IMR-90 (cell line): Measurements from ENCODE around the gene CIBAR2. TPM values are rescaled to one million over a fixed set of nuclear protein-coding genes. Genes with fewer than 3 reads are reported as not detected.

Experiments used
- ATAC-seq: fragments of 200-7000 bp; cut with Tn5 transposase; 2 replicates; pipeline ENCODE4 v1.9.1; 2020; ENCODE audit warnings: low read depth, mild to moderate bottlenecking, moderate library complexity
- BruUV-seq: library from RNA; stranded (reverse); fragments of 400-500 nt; replicated peaks from 2 replicates; lab custom pipeline; 2021; lab: Mats Ljungman, UMichigan
- CTCF ChIA-PET: fragments of 300-600 bp; formaldehyde crosslinking; extraction: SDS; loops from one replicate; lab custom pipeline; 2021; ENCODE audit warnings: antibody characterized with exemption; lab: Yijun Ruan, JAX
- POLR2A ChIA-PET: fragments of 300-600 bp; sonication (Branson Sonifier 250); formaldehyde crosslinking; loops from one replicate; lab custom pipeline; 2022; ENCODE audit warnings: antibody characterized with exemption; ENCODE audit not compliant: unreplicated experiment; lab: Charles Lee
- DNase-seq: peaks from one replicate; pipeline ENCODE4 v3.0.0; 2013
- H2AFZ ChIP-seq: replicated peaks from 2 replicates; pipeline ENCODE3; 2013; ENCODE audit warnings: low read length, mild to moderate bottlenecking; ENCODE audit not compliant: poor library complexity
- H2AK5ac ChIP-seq: 2 replicates; pipeline ENCODE4 v1.6.1; 2013; ENCODE audit warnings: low read depth, low read length, inconsistent platforms
- H2AK9ac ChIP-seq: replicated peaks from 2 replicates; pipeline ENCODE3; 2013; ENCODE audit warnings: mild to moderate bottlenecking, low read depth, low read length, moderate library complexity; ENCODE audit not compliant: poor library complexity
- H2BK120ac ChIP-seq: 2 replicates; pipeline ENCODE4 v1.6.1; 2013; ENCODE audit warnings: low read depth, low read length, inconsistent platforms
- H2BK15ac ChIP-seq: 3 replicates; pipeline ENCODE4 v1.6.1; 2013; ENCODE audit warnings: low read depth, low read length, inconsistent platforms
- H2BK20ac ChIP-seq: 2 replicates; pipeline ENCODE4 v1.6.1; 2013; ENCODE audit warnings: low read depth, mild to moderate bottlenecking, inconsistent platforms, low read length, moderate library complexity
- H2BK5ac ChIP-seq: 2 replicates; pipeline ENCODE4 v1.6.1; 2013; ENCODE audit warnings: mild to moderate bottlenecking, low read depth, low read length, inconsistent platforms; ENCODE audit not compliant: poor library complexity, severe bottlenecking
- H3K14ac ChIP-seq: replicated peaks from 2 replicates; pipeline ENCODE4 v1.6.1; 2013; ENCODE audit warnings: low read depth, low read length, inconsistent platforms
- H3K18ac ChIP-seq: 2 replicates; pipeline ENCODE4 v1.6.1; 2013; ENCODE audit warnings: low read depth, low read length, control low read depth
- H3K23ac ChIP-seq: 2 replicates; pipeline ENCODE4 v1.6.1; 2013; ENCODE audit warnings: low read depth, low read length, inconsistent platforms
- H3K27ac ChIP-seq: 2 replicates; pipeline ENCODE4 v1.5.1; 2013; ENCODE audit warnings: mild to moderate bottlenecking, control low read depth, low read length; ENCODE audit not compliant: insufficient read depth
- H3K27me3 ChIP-seq: 2 replicates; pipeline ENCODE4 v1.6.1; 2013; ENCODE audit warnings: low read length; ENCODE audit not compliant: control insufficient read depth, insufficient read depth
- H3K36me3 ChIP-seq: 2 replicates; pipeline ENCODE4 v1.6.1; 2013; ENCODE audit warnings: low read length, mixed read lengths; ENCODE audit not compliant: control insufficient read depth, insufficient read depth
- H3K4ac ChIP-seq: 2 replicates; pipeline ENCODE4 v1.6.1; 2013; ENCODE audit warnings: low read depth, low read length, inconsistent platforms
- H3K4me1 ChIP-seq: 2 replicates; pipeline ENCODE4 v1.6.1; 2013; ENCODE audit warnings: low read length, mixed read lengths; ENCODE audit not compliant: control insufficient read depth, insufficient read depth
- H3K4me2 ChIP-seq: 2 replicates; pipeline ENCODE4 v1.6.1; 2013; ENCODE audit warnings: low read depth, mild to moderate bottlenecking, control low read depth, low read length, moderate library complexity
- H3K4me3 ChIP-seq: 2 replicates; pipeline ENCODE4 v1.5.1; 2013; ENCODE audit warnings: low read depth, mild to moderate bottlenecking, control low read depth, low read length, moderate library complexity; ENCODE audit not compliant: insufficient read depth
- H3K56ac ChIP-seq: 2 replicates; pipeline ENCODE4 v1.6.1; 2013; ENCODE audit warnings: low read length, inconsistent platforms; ENCODE audit not compliant: insufficient read depth; ENCODE audit errors: extremely low read depth
- H3K79me1 ChIP-seq, 2 experiments: 2 replicates each; pipeline ENCODE4 v1.6.1; 2013; ENCODE audit warnings: low read length in 2 of 2, inconsistent platforms in 1 of 2, low read depth in 1 of 2
- H3K9ac ChIP-seq: 2 replicates; pipeline ENCODE4 v1.6.1; 2013; ENCODE audit warnings: low read depth, low read length, control low read depth
- H3K9me1 ChIP-seq: 2 replicates; pipeline ENCODE4 v1.6.1; 2013; ENCODE audit warnings: low read length, inconsistent platforms; ENCODE audit not compliant: insufficient read depth
- H3K9me3 ChIP-seq: 2 replicates; pipeline ENCODE4 v1.6.1; 2013; ENCODE audit warnings: low read length; ENCODE audit not compliant: control insufficient read depth, insufficient read depth
- H4K20me1 ChIP-seq: 2 replicates; pipeline ENCODE4 v1.6.1; 2013; ENCODE audit warnings: low read length, inconsistent platforms; ENCODE audit not compliant: insufficient read depth
- H4K5ac ChIP-seq: 2 replicates; pipeline ENCODE4 v1.6.1; 2013; ENCODE audit warnings: mild to moderate bottlenecking, low read depth, low read length, control low read depth
- H4K8ac ChIP-seq, 2 experiments: 2 replicates each; pipeline ENCODE4 v1.6.1; 2013; ENCODE audit warnings: low read depth in 2 of 2, low read length in 2 of 2, control low read depth in 1 of 2, inconsistent platforms in 1 of 2
- H4K91ac ChIP-seq: 2 replicates; pipeline ENCODE4 v1.6.1; 2013; ENCODE audit warnings: low read depth, low read length, inconsistent platforms; ENCODE audit not compliant: insufficient read depth
- RAD21 ChIP-seq: IDR thresholded peaks from 2 replicates; pipeline ENCODE4 v1.6.1; 2012; ENCODE audit warnings: low read length, improper control_type of control experiment
- WGBS, 2 experiments: methylation state at CpG; one replicate each; pipeline versions ENCODE4 v1.1.5 to v1.1.7; 2013; ENCODE audit warnings: missing lambda C conversion rate in 2 of 2; ENCODE audit not compliant: insufficient read length in 1 of 2; ENCODE audit errors: extremely low coverage in 2 of 2; 5-methylcytosine and 5-hydroxymethylcytosine counted together
- dilution Hi-C: fragments of 300-500 bp; cut with HindIII; formaldehyde crosslinking; loops from one replicate; pipeline ENCODE4 v1.14.3; 2018; ENCODE audit warnings: low sequenced_read_pairs; ENCODE audit not compliant: unreplicated experiment
- in situ Hi-C: fragments of 300-500 bp; cut with MboI; formaldehyde crosslinking; loops from 3 replicates; pipeline ENCODE4 v1.14.3; 2019; ENCODE audit warnings: low sequenced_read_pairs, inconsistent platforms, mixed read lengths
- intact Hi-C: fragments of 100-400 bp; cut with micrococcal nuclease; formaldehyde crosslinking; loops from 2 replicates; pipeline ENCODE4 v1.10.0; 2022
- polyA plus RNA-seq, 3 experiments: library from polyadenylated mRNA; depleted of rRNA; stranded (reverse); fragments of >200 nt; gene quantifications; 2 replicates each; pipeline ENCODE4 v1.2.3, GENCODE V29; 2012; ENCODE audit warnings: low replicate concordance in 1 of 3
- total RNA-seq: library from RNA; depleted of rRNA; stranded (reverse); fragments of >200 nt; gene quantifications from 2 replicates; pipeline ENCODE4 v1.2.3, GENCODE V29; 2012

Gene CIBAR2
- total and polyA plus RNA-seq, 2 of the 4 experiments (the other 2 are of a cell fraction): 0.18 to 0.24 TPM

- intact Hi-C loops: no loop called here
- no peak overlapping the region for H3K27ac ChIP-seq
- H3K4me3 ChIP-seq: no peak overlapping the region
- H2AK5ac ChIP-seq: no peak overlapping the region
- no peak overlapping the region for H4K8ac ChIP-seq
- H3K9ac ChIP-seq: no peak overlapping the region
- POLR2A ChIA-PET: no interaction called here
- no peak overlapping the region for H3K18ac ChIP-seq
- TF ChIP-seq RAD21: no peak
- no TSS peak for BruUV-seq
- CTCF ChIA-PET: no interaction called here
- DNase-seq (no peak), ATAC-seq (no peak)
- no peaks in the 10 kb centered on the region for H4K20me1 ChIP-seq
- H2BK5ac ChIP-seq: no peak overlapping the region
- peaks cover 4% of the 10 kb centered on the region; the same call in 1 of the 2 replicates for H3K9me3 ChIP-seq
- no peak overlapping the region for H4K5ac ChIP-seq
- no peak overlapping the region for H2BK20ac ChIP-seq
- H2BK15ac ChIP-seq: no peak overlapping the region
- peaks cover 12% of the 10 kb centered on the region; the same call in 1 of the 2 replicates for H3K9me1 ChIP-seq
- peaks cover 4% of the 10 kb centered on the region for H3K27me3 ChIP-seq
- H3K4me2 ChIP-seq: no peak overlapping the region
- dilution Hi-C loops: no loop called here
- H3K4ac ChIP-seq: no peak overlapping the region
- no peaks in the 10 kb centered on the region for H3K79me1 ChIP-seq
- in situ Hi-C loops: no loop called here
- WGBS, 2 experiments: 93% methylated on average over 3 of the region's 12 CpGs; no CpG with 5 or more reads in 1 of the 2 experiments
- H3K14ac ChIP-seq: no peak overlapping the region
- H2BK120ac ChIP-seq: no peak overlapping the region
- H3K23ac ChIP-seq: no peak overlapping the region
- H2AFZ ChIP-seq: no peak overlapping the region
- H4K91ac ChIP-seq: no peak overlapping the region
- H3K36me3 ChIP-seq: no peaks in the 10 kb centered on the region
- H3K56ac ChIP-seq: no peak overlapping the region
- no peak overlapping the region for H2AK9ac ChIP-seq
- peaks cover 17% of the 10 kb centered on the region for H3K4me1 ChIP-seq
These were observed 28.3 kb upstream of the CIBAR2 start for GRCh38 chr16:85140455-85141012.
